Fibroblast of mammary gland (primary cell): ENCODE measurements around the gene HDAC5.
"Not testable (repeated sequence)": the region's sequence is repeated elsewhere in the genome, so short reads cannot be mapped to it uniquely, and the experiment has no call there.

Experiments
- DNase-seq: peaks from one replicate; pipeline ENCODE4 v3.0.0-alpha.2; 2010; ENCODE audit warnings: low read depth
- H3K4me3 ChIP-seq: 2 replicates; pipeline ENCODE4 v1.5.1; 2011; ENCODE audit warnings: low read depth, mild to moderate bottlenecking, low read length, moderate library complexity; ENCODE audit not compliant: control insufficient read depth
- CTCF ChIP-seq: conservative IDR thresholded peaks from 2 replicates; pipeline ENCODE4 v1.5.1; 2011; ENCODE audit warnings: low read depth, low read length, inconsistent platforms; ENCODE audit not compliant: control insufficient read depth, insufficient read depth

HDAC5 gene

GRCh38 chr17:44045486-44045885 lies 78.0 kb downstream of the HDAC5 start:
- TF ChIP-seq CTCF: no peak
- DNase-seq: no peak
- H3K4me3 ChIP-seq: no peak overlapping the region

DNA sequence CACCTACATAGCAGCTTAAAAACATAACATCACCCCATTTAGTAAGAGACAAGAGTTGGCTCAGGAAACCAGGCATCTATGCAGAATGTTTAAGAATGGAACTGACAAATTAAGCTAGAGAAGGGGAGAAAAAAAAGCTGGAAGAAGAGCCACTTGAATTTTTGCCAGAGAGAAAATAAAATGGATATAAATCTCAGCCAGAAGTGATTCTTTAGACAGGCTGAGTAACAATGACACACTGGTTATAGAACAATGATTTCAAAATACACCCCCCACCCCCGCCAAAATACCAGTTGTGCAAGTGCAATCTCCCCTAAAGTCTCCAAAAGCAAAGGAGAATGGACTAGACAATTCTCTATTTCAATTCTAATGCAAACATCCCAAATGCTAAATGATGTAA lies 79.4 kb downstream of the HDAC5 start:
- H3K4me3 ChIP-seq: no peak overlapping the region
- DNase-seq: peak; percentile 90
- TF ChIP-seq CTCF: no peak

DNA sequence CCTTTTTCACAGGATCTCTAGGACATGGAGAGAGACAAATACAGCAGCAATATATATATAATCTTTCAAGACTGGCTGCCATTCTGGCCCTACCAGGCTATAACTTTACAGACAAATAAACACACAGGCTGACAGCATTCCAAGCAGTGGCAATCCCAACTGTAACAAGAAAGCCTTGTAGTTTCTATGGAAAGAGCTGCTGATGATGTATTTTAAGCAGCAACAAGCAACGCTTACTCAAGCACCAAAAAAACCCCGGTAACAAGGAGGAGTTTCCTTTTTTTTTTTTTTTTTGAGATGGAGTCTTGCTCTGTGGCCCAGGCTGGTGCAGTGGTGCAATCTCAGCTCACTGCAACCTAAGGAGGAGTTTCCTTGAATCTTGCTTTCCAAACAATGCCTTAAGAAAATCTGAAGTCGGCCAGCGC lies 80.2 kb downstream of the HDAC5 start:
- no peak for TF ChIP-seq CTCF
- DNase-seq: peak; percentile 79
- no peak overlapping the region for H3K4me3 ChIP-seq

DNA sequence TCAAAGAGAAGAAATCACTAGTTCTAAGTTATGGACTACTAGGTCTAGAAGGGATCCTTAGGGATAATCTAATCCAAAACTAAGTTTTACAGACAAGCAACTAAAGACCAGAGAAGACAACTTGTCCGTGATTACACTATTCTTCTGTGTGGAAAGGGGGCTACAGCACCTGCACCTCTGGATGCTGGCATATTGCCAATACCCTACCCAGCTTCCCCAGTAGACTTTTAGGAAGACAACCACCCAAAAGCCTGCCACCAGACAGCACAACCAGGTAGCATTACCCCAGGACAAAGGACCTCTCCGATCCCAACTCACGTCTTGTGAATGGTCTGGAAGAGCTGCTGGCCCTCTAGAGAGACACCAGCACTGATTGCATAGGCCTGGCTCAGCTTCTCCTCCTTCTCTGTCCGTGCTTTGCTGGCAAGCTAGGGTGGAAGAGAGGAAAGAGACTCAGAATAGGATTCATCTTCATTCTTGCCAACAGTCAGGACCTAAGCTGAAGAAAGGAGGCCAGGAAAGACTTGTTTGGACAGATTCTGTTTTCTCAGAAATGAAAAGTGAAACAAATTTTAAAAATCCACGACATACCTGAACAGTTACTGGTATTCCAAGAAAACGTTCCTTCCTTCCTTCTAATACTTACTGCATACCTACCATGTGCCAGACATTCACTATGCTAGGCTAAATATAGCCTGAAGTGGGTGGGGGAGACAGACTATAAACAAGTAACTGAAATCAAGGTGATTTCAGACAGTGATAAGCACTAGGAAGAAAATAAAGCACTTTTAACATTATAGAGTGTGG lies 83.4 kb downstream of the HDAC5 start:
- no peak for TF ChIP-seq CTCF
- H3K4me3 ChIP-seq: no peak overlapping the region
- DNase-seq: no peak

GRCh38 chr17:44038604-44039011 lies 84.8 kb downstream of the HDAC5 start:
- DNase-seq: no peak
- H3K4me3 ChIP-seq: no peak overlapping the region
- no peak for TF ChIP-seq CTCF

- DNase-seq: no peak
- no peak for TF ChIP-seq CTCF
- H3K4me3 ChIP-seq: no peak overlapping the region
Measured at GRCh38 chr17:44037471-44037870, 86.0 kb downstream of the HDAC5 start.

GRCh38 chr17:44034688-44035087 lies 88.8 kb downstream of the HDAC5 start:
- not testable (repeated sequence) for DNase-seq

More at GRCh38 chr17:44034688-44035087, 88.8 kb downstream of the HDAC5 start:
- not testable (repeated sequence) for H3K4me3 ChIP-seq
